ENCODE data around the gene CEBPG. TPM values are rescaled to one million over a fixed set of nuclear protein-coding genes. Genes with fewer than 3 reads are reported as not detected.

CEBPG gene
- total RNA-seq, 6 experiments from 2014 or later: 10.0 to 11.2 (median 10.4) TPM

DNA sequence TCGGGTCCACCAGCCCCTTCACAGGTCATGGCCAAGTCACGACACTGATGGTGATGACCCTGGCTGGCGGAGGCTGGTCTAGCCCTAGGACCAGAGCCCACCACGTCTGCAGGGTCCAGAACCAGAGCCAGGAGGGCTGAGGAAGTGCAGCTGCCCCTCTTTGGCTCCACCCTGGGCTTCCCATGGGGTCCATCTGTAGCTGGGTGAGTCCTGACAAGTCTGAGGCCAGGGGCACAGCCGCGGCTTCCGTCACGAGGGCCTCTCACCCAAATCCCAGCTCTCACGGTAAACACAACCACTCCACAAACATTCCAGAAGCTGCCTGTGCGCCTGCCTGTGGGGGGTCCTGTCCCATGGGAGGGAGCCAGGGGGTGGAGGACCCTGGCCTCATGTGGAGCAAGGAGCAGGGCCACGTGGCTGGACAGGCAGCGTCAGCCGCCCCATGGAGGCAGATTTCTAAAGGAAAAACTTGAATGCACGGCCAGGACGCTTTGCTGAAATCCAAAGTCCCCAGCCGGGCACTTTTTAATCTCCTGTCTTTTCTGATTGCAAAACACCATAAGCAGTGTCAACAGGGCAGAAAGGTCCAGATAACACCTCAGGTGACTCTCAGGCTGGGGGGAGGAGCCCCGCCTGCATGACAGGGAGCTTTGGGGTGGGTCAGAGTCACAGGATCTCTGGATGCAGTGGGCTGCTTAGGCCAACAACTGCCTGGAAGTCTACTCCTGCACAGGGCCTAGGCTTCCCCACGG is 29.9 kb downstream of the CEBPG start:
- Mint-ChIP-seq H3K4me3 (no peak overlapping the region), H3K27me3 (ENCODE audit: insufficient read depth) (no peaks in the 10 kb centered on the region), H3K27ac (no peak overlapping the region), H3K9me3 (no peaks in the 10 kb centered on the region), H3K4me1 (ENCODE audit: low read depth) (no peaks in the 10 kb centered on the region), H3K36me3 (ENCODE audit: low read depth) (no peaks in the 10 kb centered on the region)
- TF ChIP-seq, protein P1, sequence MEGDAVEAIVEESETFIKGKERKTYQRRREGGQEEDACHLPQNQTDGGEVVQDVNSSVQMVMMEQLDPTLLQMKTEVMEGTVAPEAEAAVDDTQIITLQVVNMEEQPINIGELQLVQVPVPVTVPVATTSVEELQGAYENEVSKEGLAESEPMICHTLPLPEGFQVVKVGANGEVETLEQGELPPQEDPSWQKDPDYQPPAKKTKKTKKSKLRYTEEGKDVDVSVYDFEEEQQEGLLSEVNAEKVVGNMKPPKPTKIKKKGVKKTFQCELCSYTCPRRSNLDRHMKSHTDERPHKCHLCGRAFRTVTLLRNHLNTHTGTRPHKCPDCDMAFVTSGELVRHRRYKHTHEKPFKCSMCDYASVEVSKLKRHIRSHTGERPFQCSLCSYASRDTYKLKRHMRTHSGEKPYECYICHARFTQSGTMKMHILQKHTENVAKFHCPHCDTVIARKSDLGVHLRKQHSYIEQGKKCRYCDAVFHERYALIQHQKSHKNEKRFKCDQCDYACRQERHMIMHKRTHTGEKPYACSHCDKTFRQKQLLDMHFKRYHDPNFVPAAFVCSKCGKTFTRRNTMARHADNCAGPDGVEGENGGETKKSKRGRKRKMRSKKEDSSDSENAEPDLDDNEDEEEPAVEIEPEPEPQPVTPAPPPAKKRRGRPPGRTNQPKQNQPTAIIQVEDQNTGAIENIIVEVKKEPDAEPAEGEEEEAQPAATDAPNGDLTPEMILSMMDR (IDR thresholded peaks at IDR 0.05): no peak
- DNase-seq: no peak

DNA sequence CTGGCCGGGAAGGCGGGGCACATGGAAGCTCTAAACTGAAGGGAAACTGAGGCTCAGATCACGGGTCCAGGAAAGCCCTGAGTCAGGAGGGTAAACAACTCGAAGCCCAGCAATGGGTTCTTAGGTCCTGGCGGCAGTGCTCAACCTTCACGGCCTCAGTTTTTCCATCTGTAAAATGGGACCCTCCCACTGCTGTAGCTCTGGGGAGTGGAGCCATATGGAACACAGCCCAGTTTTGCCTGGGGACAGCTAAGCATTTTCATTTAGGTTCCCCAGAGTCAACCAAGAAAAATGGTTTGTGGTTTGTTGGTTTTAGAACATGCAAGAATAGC is 30.4 kb downstream of the CEBPG start:
- no peak for DNase-seq
- no peaks in the 10 kb centered on the region for H3K27me3 Mint-ChIP-seq (ENCODE audit: insufficient read depth)
- H3K27ac Mint-ChIP-seq: no peak overlapping the region
- no peaks in the 10 kb centered on the region for H3K36me3 Mint-ChIP-seq (ENCODE audit: low read depth)
- H3K9me3 Mint-ChIP-seq: no peaks in the 10 kb centered on the region
- no peak overlapping the region for H3K4me3 Mint-ChIP-seq
- no peaks in the 10 kb centered on the region for H3K4me1 Mint-ChIP-seq (ENCODE audit: low read depth)
- TF ChIP-seq, protein P1 (IDR thresholded peaks at IDR 0.05): no peak

DNA sequence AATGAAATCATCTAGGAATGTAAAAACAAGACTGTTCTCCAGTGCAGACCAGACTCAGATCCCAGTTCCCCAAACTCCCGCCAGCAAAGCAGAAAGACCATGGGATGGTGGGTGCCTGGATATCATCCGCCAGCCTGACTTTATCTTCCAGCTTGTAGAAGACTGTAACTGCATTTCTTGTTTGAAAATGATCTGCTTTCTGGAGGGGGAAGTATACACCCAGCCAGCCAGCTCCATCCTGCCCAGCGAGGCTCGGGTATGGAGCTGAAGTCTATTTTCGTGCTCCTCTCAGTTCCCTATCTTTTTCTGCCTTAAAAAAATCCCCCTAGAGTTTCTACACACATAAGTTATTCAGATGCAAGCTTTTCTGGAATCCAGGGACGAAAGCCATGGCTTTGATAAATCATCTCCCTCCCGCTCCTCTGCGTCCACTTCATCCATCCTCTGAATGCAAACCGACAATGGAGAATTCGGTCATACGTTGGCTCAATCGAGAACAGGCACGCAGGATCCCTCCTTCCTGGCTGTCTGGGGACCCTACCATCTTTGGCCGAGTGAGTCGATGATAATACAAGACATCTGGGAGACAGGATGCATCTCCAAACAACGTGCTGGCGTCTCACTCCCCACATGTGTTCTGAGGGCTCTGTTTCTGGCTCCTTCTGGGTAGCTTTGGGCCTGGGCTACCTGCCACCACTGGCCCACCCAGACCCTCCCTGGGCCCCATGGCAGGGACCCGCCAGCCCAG is 31.2 kb downstream of the CEBPG start:
- Mint-ChIP-seq H3K27ac (no peak overlapping the region), H3K36me3 (ENCODE audit: low read depth) (no peaks in the 10 kb centered on the region), H3K27me3 (ENCODE audit: insufficient read depth) (no peaks in the 10 kb centered on the region), H3K9me3 (no peaks in the 10 kb centered on the region), H3K4me1 (ENCODE audit: low read depth) (no peaks in the 10 kb centered on the region), H3K4me3 (no peak overlapping the region)
- DNase-seq: no peak
- TF ChIP-seq, protein P1 (IDR thresholded peaks at IDR 0.05): no peak

GRCh38 chr19:33405254-33405552 is 31.7 kb downstream of the CEBPG start:
- no peaks in the 10 kb centered on the region for H3K4me1 Mint-ChIP-seq (ENCODE audit: low read depth)
- H3K9me3 Mint-ChIP-seq: no peaks in the 10 kb centered on the region
- no peaks in the 10 kb centered on the region for H3K27me3 Mint-ChIP-seq (ENCODE audit: insufficient read depth)
- no peak overlapping the region for H3K4me3 Mint-ChIP-seq
- no peak overlapping the region for H3K27ac Mint-ChIP-seq
- TF ChIP-seq, protein P1 (IDR thresholded peaks at IDR 0.05): no peak
- no peak for DNase-seq
- H3K36me3 Mint-ChIP-seq (ENCODE audit: low read depth): no peaks in the 10 kb centered on the region

DNA sequence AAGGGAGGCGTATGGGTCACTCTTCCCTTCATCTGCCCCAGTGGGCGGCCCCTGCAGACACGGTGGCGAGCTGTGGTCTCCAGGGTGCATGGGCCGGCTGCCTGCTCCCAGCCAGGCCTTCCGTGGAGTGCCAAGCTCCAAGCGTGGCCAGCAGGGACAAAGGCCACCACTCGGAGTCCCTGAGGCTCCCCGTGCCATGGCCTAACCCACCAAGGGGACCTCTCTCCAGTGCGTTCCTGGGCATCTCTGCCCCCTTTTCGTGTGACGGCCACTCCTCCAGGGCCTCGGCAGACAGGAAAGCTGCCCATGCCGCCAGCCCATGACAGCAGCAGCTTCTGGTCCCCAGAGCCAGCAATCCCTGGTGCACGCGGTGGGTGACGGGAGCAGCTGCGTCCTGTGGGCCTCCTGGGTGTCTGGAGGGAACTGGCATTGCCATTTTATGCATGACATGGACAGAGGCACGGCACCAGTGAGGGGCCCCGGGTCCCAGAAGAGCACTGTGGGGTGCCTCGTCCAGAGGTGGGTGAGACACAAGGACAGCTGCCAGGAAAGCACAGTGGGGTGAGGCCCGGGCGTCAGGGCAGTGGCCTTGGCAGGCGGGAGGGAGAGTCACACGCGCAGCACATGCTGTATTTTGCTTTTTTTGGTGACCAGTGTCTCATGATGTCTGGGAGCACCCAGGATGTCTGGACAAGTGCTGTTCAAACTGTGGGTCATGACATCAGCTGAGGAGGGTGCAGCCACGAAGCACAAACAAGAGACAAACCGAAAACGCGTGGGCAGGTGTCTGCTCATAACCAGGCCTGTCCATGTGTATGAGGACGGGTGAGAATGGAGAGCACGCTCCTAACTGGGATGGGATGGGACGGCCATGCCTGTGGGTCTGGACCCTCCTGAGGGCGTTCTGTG is 32.3 kb downstream of the CEBPG start:
- no peaks in the 10 kb centered on the region for H3K9me3 Mint-ChIP-seq
- no peak overlapping the region for H3K27ac Mint-ChIP-seq
- no peaks in the 10 kb centered on the region for H3K36me3 Mint-ChIP-seq (ENCODE audit: low read depth)
- no peak for DNase-seq
- H3K4me3 Mint-ChIP-seq: no peak overlapping the region
- no peaks in the 10 kb centered on the region for H3K4me1 Mint-ChIP-seq (ENCODE audit: low read depth)
- no peaks in the 10 kb centered on the region for H3K27me3 Mint-ChIP-seq (ENCODE audit: insufficient read depth)
- TF ChIP-seq, protein P1 (IDR thresholded peaks at IDR 0.05): no peak
